ENCODE data around the gene CTU2.

GRCh38 chr16:88711750-88712340 is 5.5 kb downstream of the CTU2 start:
- TF ChIP-seq EP300 (conservative IDR thresholded peaks at IDR 0.05; ENCODE audit: poor library complexity, severe bottlenecking) = no peak
- TF ChIP-seq CTCF (IDR thresholded peaks at IDR 0.05; ENCODE audit: poor library complexity, severe bottlenecking) = no peak
- TF ChIP-seq POLR2AphosphoS5 (IDR thresholded peaks at IDR 0.05) = no peak
- TF ChIP-seq RAD21 (conservative IDR thresholded peaks at IDR 0.05) = no peak
- no peak for TF ChIP-seq MXI1 (conservative IDR thresholded peaks at IDR 0.05; ENCODE audit: poor library complexity, severe bottlenecking)
- no peak for TF ChIP-seq TAF1 (IDR thresholded peaks at IDR 0.05; ENCODE audit: low read depth)
- no peak for TF ChIP-seq EZH2 (IDR thresholded peaks at IDR 0.05; ENCODE audit: borderline replicate concordance, insufficient read depth, low read length, poor library complexity, severe bottlenecking)
- no peak for TF ChIP-seq REST (IDR thresholded peaks at IDR 0.05; ENCODE audit: borderline replicate concordance)
- TF ChIP-seq SMC3 (conservative IDR thresholded peaks at IDR 0.05; ENCODE audit: poor library complexity) = no peak

Measured in neural cell (in vitro differentiated cells).